ENCODE measurements around the gene NRG2. TPM values are rescaled to one million over a fixed set of nuclear protein-coding genes. Genes with fewer than 3 reads are reported as not detected.

The NRG2 gene
- total and polyA plus RNA-seq, 8 donors, result 0.68 to 10.6 (median 7.5) TPM

DNA sequence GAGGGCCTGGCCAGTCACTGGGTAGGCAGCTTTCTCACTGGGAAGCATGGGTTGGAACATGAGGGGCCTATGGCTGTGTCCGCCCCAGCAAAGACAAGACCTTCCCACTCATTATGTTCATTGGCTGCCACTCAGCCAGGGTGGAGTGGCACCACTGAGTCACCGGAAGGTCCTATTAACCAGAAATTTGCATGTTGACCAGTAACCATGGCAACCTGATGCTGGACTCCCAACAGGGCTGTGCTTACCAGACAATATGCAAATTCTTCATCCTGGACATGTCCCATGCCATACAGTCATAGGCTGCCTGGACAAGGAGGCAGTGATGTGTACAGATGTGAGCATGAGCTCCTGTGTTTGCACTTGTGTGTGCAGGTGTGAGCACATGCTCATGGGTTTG, 180.8 kb downstream of the NRG2 start:
- no peak for ATAC-seq
- intact Hi-C loops (cut with DNase I), result loop anchor here in 1 of 2 donors (5.0 to 10.0 kb wide), 2 partner anchors 75 to 102 kb away; no protein-coding TSS in a partner anchor

DNA sequence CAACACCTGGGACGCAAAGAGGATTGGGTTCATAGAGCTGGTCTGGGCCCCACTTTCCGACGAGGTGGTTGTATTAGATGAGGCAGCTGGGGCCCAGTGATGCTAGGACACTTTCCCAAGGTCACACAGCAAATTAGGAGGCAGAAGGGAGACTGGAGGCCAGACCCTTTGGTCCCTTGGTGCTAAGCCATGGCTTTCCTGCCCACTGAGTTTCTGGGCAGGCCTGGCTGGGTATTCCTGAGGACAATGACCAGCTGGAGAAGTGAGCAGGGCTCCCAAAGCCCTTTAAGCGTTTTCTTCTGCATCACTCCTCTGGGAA, 181.3 kb downstream of the NRG2 start:
- peaks cover 4 to 11% of the 10 kb centered on the region in 2 donors for H3K4me1 ChIP-seq
- H3K27me3 ChIP-seq, result no peaks in the 10 kb centered on the region
- TF ChIP-seq, protein P1, sequence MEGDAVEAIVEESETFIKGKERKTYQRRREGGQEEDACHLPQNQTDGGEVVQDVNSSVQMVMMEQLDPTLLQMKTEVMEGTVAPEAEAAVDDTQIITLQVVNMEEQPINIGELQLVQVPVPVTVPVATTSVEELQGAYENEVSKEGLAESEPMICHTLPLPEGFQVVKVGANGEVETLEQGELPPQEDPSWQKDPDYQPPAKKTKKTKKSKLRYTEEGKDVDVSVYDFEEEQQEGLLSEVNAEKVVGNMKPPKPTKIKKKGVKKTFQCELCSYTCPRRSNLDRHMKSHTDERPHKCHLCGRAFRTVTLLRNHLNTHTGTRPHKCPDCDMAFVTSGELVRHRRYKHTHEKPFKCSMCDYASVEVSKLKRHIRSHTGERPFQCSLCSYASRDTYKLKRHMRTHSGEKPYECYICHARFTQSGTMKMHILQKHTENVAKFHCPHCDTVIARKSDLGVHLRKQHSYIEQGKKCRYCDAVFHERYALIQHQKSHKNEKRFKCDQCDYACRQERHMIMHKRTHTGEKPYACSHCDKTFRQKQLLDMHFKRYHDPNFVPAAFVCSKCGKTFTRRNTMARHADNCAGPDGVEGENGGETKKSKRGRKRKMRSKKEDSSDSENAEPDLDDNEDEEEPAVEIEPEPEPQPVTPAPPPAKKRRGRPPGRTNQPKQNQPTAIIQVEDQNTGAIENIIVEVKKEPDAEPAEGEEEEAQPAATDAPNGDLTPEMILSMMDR (IDR thresholded peaks at IDR 0.05), result no peak
- no peaks in the 10 kb centered on the region for H3K36me3 ChIP-seq
- H3K4me3 ChIP-seq, result no peak overlapping the region
- ATAC-seq, result no peak
- intact Hi-C loops (cut with DNase I), result loop anchor here in 1 of 2 donors (5.0 to 10.0 kb wide), 2 partner anchors 75 to 103 kb away; no protein-coding TSS in a partner anchor
- no peak for DNase-seq
- H3K9me3 ChIP-seq, result no peaks in the 10 kb centered on the region
- no peak overlapping the region for H3K27ac ChIP-seq

More for the DNA sequence above, 180.8 kb downstream of the NRG2 start:
- TF ChIP-seq, protein P1 (IDR thresholded peaks at IDR 0.05), result no peak
- peak in 1 of 4 donors; percentile 25 for DNase-seq
- peaks cover 4 to 11% of the 10 kb centered on the region in 2 donors for H3K4me1 ChIP-seq
- H3K36me3 ChIP-seq, result no peaks in the 10 kb centered on the region
- no peaks in the 10 kb centered on the region for H3K27me3 ChIP-seq
- no peak overlapping the region for H3K27ac ChIP-seq
- no peaks in the 10 kb centered on the region for H3K9me3 ChIP-seq
- H3K4me3 ChIP-seq, result no peak overlapping the region

DNA sequence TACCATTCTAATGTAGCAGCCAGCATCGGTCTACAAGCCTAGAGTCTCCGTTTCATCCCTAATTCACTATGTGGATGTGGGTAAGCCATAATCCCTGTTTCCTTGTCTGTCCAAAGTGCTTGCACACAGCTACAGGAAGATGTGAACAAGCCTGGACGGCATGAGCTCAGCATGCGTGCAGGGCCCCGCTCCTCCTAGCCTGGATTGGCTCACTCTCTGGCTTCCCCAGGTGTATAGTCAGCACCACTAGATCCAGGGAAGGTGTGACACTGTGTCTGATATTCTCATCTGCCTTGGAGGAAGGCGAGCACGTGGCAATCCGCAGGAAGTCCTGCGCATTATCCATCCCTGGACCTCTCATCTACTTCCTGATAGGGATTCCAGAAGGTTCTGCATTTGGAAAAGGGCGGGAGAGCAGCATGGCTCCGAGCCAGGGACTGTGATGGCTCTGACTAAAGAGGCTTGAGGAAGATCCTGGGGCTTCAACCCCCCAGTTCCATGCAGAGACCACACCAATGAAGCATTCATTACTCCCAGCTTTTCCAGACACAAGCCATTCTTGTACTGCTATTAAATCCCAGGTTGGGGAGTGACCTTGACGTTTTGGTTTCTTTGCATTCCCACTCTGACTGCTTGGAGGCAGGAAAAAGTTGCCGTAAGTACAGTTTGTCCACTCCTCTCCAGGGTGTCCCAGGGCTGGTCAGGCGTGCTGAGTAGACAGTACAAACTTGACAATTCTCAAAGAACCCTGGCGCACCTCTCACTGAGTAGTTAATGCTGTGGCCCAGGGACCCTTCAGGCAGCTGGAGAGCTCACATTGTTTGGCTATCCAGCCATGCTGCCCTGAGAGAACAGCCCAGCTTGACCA, 181.8 kb downstream of the NRG2 start:
- intact Hi-C loops (cut with DNase I), result loop anchor here in 1 of 2 donors (5.0 to 10.0 kb wide), 2 partner anchors 74 to 104 kb away; no protein-coding TSS in a partner anchor
- DNase-seq, result peak in 1 of 4 donors; percentile 25
- Histone ChIP-seq H3K4me1 (peaks cover 4 to 11% of the 10 kb centered on the region in 2 donors), H3K4me3 (no peak overlapping the region), H3K27me3 (no peaks in the 10 kb centered on the region), H3K9me3 (no peaks in the 10 kb centered on the region), H3K27ac (no peak overlapping the region), H3K36me3 (no peaks in the 10 kb centered on the region)
- TF ChIP-seq, protein P1 (IDR thresholded peaks at IDR 0.05), result no peak
- no peak for ATAC-seq

DNA sequence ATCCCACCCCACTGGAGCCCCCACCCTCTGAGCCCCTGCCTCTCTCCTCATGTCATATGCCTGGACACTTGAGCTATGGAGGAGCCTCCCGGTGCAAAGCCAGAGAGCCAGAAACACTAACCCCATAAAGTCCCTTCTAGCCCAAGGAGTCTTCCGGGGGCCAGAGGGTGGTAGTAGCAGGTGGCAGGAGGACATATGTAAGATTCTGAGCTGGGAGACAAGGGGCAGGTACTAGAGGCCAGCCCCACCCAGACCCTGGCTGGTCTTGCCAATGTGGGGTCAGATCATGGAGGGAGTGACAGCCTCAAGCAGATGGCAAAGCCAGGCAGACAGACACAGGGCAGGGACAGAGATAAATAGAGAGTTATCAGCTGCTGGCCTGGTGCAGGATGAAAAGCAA, 184.1 kb downstream of the NRG2 start:
- ATAC-seq (no peak), DNase-seq (peak in 1 of 4 donors; percentile 15)
- TF ChIP-seq, protein P1 (IDR thresholded peaks at IDR 0.05), result no peak
- peaks cover 4 to 10% of the 10 kb centered on the region in 2 donors for H3K4me1 ChIP-seq
- H3K9me3 ChIP-seq, result no peaks in the 10 kb centered on the region
- H3K36me3 ChIP-seq, result no peaks in the 10 kb centered on the region
- H3K27ac ChIP-seq, result no peak overlapping the region
- H3K4me3 ChIP-seq, result no peak overlapping the region
- no peaks in the 10 kb centered on the region for H3K27me3 ChIP-seq
- intact Hi-C loops (cut with DNase I), result no loop called here

DNA sequence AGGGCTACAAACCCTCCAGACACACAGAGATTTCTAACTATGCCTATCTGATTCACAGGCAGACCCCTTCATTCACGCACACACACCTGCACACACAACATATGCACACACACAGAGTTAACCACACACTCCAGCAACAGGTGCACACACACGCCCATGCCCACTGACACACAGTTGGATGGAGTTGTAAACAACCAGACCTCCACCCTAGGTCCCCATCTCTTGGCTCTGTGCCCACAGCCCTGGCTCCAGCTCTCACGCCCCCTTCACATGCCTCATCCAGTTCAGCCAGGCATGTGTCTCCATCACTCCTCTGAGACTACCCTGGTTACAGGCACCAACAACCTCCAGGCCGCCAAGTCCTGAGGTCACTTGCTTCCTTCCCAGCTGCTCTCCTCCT, 186.4 kb downstream of the NRG2 start:
- intact Hi-C loops (cut with DNase I), result no loop called here
- DNase-seq, result peak in 1 of 4 donors; percentile 56
- no peaks in the 10 kb centered on the region for H3K4me1 ChIP-seq
- H3K27ac ChIP-seq, result no peak overlapping the region
- no peaks in the 10 kb centered on the region for H3K36me3 ChIP-seq
- ATAC-seq, result no peak
- H3K4me3 ChIP-seq, result no peak overlapping the region
- no peaks in the 10 kb centered on the region for H3K9me3 ChIP-seq
- H3K27me3 ChIP-seq, result no peaks in the 10 kb centered on the region
- TF ChIP-seq, protein P1 (IDR thresholded peaks at IDR 0.05), result no peak
